DLD1 (cell line): ENCODE data around the gene COQ10A.
"Not testable (repeated sequence)": the region's sequence is repeated elsewhere in the genome, so short reads cannot be mapped to it uniquely, and the experiment has no call there.

Source experiments
- in situ Hi-C: cut with HindIII; loops from 2 replicates; pipeline ENCODE4 v1.10.0; 2017; ENCODE audit warnings: low sequenced_read_pairs

Gene COQ10A

DNA sequence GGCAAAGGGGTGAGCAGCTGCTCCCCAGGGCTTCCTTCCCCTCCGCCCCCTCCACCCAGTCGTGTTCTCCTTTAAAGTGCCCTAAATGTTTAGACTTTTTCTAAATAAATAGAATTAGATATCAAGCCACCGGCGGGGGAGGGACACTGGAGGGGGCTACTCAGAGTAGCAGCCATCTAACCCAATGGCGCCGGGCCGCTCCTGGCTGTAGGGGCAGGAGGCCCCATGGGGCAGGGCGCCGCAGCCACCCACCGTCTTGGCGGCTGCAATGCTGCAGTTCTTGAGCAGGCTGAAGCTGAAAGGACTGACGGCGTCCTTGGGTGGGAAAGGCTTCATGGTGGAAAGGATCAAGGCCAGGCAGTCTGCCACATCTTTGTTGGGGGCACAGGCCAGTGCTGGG lies 23.8 kb upstream of the COQ10A start:
- in situ Hi-C loops: no loop called here

DNA sequence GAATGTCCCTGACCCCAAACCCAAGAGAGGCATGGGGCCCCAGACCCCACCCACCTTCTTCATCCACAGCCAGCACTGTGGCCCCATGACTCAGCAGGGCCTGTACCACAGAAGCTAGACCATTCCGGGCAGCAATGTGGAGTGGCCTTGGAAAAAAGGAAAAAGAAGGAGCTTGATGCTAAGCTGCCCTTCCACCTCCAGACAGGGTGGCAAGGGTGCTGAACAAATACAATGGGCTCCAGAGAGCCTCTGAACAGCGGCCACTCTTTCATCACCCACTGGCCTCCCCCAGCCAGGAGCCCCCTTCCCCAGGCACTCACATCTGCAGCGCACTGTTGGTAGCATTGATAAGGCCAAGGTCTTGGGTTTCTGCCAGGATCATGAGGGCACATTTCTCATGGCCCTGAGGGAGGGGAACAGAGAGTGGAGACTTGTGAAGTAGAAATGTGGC lies 23.0 kb upstream of the COQ10A start:
- in situ Hi-C loops: no loop called here

DNA sequence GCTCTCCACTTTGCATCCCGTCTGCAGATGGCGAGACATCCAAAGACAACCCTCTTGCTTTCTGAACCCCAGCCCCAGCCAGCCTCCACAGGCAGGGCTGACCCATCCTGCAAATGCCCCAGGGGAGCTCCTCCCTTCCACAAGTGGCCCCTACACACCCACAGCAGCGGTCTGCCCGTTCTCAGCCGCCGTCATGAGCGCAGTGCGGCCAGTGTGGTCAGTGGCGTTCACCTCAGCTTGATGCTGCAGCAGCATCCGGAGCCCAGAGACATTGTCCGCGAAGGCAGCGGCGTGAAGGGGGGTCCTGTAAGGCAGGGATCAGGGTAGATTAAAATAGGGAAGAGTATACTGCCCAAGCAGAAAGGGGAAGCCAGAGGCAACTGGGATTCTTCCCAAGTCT lies 22.2 kb upstream of the COQ10A start:
- in situ Hi-C loops: no loop called here

DNA sequence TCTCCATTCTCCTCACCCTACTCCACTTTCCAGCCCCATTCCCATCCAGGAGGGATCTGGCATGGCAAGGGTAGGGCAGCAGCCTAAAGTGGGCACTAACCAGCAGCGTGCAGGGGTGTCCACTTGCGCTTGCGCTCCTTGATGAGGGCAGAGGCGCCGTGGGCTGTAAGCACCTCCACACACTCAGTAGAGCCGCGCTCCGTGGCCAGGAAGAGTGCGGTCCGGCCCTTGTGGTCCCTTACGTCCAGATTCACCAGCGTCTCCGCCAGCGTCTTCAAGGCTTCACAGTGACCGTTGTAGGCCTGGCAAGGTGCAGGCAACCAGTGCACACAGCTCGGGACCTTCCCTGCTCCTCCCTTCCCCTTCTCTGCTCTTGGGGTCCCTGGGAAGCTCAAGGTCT lies 18.8 kb upstream of the COQ10A start:
- in situ Hi-C loops: no loop called here

DNA sequence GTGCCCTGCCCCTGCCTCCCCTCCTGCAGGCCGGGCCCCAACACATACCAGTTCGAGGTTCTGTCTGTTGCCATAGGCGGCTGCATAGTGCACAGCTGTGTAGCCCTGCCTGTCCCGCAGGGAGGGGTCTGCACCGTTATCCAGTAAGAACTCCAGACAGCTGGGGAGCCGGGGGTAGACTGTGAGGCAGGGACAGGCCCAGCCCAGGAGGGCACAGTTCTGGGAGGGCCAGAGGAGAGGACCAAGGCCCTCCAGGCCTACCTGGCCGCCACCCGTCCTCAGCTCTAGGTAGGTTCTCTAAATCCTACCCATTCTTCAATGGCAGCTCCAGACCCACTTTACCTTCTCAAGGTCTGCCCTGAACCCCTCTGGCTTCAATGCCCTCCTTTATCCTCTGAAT lies 18.0 kb upstream of the COQ10A start:
- in situ Hi-C loops: no loop called here

DNA sequence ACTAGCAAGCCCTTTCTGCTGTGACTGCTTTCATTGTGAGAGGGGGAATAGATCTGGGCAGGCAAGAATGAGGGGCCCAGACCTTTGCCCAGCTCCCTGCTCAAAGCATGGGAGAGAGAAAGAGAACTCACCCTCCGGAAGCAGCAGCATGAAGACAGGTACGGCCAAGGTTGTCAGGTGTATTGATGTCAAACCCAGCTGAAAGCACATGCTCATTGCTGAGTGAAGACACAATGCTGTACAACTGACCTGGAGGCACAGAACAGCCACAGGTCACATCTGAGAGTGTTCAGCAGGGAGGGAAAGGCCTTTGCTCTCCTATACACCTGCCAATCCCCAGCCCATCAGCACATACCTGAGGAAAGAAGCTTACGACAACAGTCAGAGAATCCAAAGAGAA lies 14.1 kb upstream of the COQ10A start:
- in situ Hi-C loops: no loop called here

DNA sequence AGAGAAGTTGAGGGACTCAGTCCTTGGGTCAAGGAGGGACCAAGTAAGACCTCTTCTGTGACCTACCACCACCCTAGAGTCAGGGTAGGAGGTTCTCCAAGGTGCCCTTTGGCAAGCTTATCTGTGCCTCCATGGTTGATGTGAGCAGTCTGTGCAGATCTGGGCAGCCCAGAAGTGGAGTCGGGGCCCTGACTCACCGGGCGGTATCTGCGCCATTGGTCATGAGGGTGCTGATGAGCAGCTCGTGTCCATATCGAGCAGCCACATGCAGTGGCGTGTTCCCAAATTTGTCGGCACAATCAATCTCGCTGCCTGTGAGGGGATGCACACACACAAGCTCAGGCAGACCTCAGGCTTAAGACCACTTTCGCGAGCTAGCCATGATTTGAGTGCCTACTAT lies 13.7 kb upstream of the COQ10A start:
- in situ Hi-C loops: no loop called here

DNA sequence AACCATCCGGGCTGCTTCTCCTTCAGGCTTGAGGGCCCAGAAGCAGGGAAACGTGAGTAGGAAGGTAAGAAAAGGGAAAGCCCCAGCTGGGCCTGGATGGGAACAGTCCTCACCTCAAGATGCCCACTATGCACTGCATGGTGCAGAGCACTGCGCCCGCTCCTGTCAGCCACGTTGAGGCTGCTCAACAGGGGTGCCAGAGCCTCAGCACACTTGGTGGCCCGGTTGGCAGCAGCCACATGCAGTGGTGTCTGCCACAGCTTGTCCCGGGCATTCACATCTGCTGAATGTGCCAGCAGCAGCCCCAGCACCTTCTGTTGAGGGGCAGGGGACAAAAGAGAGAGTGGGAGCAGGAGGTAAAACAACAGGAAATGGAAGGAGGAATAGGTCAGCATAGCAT lies 11.1 kb upstream of the COQ10A start:
- in situ Hi-C loops: no loop called here

DNA sequence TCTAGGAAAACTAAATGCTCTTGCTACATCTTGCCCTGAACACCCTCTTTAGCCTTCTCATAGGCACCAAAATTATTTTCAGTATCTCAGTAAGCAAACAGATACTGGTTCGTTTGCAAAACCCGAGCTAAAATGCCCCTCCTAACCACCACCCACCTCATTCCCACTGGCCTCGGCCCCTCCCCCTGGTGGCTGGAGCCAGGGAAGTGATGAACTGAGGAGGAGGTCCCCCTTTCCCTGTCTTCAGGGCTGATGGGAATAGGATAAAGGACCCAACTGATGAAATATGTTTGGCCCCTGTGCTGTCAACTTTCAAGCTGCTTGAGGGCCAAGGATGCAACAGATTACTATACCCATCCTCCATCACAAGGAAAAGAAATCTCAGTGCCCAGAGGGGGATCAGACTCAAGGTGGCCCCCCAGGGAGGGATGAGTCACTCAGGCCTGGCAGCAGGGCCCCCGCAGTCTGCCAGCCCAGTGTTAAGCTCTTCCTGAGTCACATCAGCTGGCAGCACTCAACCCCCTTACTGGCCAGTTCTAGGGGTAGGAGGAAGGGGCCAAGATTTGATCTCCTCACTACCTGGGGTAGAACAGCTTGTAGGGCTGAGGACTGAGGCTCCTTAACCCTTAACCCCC lies 10.3 kb upstream of the COQ10A start:
- in situ Hi-C loops: no loop called here

DNA sequence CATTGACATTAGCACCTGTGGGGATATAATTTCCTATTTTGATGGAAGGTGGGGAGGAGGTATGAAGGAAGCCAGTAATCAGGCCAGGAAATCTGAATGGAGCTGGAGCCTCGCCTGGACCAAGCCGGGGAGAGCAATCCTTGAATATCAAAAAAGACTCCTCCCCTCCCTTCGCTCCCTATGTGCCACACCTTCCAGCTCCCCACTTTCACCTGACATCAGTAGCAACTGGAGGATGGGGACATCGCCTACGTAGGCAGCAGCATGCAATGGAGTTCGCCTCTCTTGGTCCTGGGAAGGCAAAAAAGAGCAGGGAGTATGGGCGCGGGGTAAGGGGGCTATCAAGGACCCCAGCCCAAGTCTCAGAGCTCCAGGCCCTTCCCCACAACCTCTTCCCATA lies 9.7 kb upstream of the COQ10A start:
- in situ Hi-C loops: no loop called here

DNA sequence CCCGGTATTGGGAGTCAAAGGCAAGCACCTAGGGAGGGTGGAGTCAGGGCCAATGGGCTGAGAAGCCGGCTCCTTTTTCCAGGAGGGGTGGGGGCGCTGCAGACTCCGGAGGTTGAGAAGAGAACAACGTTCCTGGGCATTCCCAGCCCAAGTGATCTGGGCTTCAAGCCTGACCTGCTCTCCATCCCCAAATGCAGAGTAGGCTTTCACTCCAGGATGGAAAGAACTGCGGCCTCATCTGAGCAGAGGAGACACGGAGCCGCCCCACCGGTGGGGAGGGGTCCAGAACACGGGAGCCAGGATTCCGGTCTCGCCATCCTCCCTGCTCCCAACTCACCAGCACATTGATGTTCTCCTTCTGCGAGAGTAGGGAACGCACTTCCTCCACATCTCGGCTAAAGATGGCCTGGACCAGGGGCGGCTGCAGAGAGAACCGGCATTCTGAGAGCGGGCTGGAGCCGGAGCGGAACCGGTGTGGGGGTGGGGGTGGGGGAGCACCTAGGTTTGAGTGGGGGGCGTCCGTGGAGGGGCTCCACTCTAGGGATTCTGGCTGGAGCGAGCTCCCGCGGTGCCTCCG lies 9.2 kb upstream of the COQ10A start:
- in situ Hi-C loops: no loop called here

DNA sequence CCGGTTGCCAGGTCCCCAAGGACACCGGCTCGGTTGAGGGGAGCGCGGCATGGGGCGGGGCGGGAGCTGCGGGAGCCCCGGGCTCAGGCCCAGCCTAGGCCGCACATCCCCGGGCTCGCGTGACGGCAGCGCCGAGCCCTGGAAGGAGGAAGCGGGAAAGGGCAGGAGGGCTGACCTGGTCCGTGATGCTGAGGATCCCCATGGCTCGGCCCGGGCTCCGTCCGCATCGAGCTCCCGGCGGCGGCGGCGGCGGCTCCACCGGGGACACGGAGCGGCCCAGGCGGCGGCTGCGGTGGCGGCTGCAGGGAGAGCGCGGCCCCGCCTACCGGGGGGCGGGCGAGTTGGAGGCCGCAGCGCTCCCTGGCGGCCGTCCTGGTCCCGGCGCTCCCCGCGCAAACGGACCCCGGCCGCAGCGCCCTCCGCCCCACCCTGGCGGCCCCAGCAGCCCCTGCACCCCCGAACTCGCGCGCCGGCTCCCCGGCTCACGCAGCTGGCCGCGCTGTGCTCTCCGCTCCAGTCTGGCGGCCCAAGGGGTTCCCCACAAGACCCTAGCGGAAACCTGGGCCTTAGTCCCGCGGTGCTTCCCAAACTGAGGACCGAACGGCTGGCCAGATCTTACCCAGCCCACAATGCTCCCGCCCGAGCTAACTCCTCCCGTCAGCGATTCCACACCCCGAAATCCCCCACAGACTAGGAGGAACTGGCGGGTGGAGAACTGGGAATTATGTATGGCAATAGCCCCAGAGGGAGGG lies 8.5 kb upstream of the COQ10A start, which contains the start of gene ANKRD52:
ANKRD52 (minus strand) TSS at position 317 of the 752 bp plus-strand sequence; CDS start at position 202, 115 bp downstream.
- in situ Hi-C loops: no loop called here

DNA sequence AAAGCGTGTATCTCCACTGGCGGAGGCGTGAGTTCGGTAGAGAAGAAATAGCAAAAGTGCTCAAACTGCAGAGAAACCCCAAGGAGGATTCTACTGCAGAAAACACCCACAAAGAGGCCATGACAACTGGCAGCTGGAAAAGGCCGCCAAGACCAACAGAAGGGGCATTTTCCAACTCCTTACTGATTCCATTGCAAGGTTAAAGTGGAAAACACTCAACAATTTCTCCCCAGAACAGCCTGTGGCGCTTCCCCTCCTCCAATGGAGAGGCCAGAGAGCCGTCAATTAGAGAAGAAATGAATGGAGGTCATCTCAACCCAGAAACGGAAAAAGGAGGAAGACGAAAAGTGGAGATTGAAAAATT lies 7.9 kb upstream of the COQ10A start:
- in situ Hi-C loops: no loop called here

DNA sequence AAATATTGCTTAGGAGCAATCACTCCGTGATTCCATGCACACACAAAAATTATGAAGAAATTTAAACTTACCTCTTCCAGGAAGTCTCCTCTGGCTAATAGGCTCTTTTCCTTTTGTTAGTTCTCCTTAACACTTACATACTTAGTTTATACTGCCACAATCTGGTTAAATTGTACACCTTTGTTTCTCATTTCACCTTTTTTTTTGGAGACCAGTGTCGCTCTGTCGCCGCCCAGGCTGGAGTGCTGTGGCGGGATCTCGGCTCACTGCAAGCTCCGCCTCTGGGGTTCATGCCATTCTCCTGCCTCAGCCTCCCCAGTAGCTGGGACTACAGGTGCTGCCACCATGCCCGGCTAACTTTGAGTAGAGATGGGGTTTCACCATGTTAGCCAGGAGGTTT lies 6.4 kb upstream of the COQ10A start:
- in situ Hi-C loops: no loop called here

DNA sequence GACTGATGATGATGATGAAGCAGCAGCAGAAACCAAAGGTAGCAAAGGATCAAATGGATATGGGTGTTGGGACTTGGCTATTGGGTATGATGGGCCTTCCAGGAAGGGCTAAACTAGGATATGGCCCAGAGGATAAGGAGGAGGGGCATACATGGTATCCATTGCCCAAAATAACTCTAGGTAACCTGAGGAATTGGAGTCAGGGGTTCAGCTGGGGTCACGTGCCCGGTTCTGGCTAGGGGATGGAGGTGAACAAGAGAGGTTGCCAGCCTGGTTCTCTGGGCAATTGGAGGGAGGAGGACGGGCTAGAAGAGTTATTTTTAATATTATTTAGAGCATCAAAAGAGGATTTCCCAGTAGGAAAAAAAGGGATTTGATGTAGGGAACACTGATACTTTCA lies 5.8 kb upstream of the COQ10A start:
- in situ Hi-C loops: no loop called here

DNA sequence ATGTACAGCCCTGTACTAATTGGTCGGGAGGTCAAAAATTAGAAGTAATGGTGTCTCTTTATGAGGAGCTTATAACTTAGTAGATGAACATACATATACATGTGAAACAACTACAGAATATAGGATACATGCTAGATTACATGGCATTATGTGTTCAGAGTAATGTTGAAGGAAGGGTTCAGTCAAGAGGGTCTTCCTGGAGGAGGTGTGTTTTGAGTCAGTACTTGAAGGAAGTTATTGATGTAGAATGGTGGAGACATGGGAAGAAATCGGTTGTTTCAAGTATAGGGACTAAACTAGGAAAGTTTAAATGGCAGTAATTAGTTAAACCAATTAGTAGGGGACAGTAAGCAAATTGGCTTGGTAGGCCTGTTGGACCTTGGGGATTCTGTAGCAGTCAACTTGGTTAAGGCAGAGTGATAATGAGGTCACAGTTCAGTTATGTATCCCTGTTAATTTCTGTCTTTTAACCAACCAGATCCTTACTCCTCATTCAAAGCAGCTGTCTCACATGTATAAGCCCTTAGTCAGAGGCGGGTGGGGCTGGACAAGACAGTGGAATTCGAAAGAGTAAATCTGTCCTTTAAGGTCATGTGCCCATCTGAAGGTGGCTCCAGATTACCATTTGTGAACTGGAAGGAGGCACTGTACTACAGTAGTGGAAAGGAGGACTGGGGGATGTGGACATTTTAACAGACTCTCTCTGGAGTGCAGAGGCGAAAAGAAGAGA lies 5.1 kb upstream of the COQ10A start:
- in situ Hi-C loops: no loop called here

DNA sequence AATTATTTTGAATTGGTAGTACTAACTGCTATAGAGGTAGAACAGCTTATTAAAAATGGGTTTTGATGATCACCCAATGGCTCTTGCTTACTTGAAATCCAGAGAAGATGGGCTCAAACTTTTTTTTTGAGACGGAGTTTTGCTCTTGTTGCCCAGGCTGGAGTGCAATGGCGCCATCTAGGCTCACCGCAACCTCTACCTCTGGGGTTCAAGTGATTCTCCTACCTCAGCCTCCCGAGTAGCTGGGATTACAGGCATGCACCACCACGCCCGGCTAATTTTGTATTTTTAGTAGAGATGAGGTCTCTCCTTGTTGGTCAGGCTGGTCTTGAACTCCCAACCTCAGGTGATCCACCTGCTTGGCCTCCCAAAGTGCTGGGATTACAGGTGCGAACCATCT lies 3.8 kb upstream of the COQ10A start:
- in situ Hi-C loops: not testable (repeated sequence)

DNA sequence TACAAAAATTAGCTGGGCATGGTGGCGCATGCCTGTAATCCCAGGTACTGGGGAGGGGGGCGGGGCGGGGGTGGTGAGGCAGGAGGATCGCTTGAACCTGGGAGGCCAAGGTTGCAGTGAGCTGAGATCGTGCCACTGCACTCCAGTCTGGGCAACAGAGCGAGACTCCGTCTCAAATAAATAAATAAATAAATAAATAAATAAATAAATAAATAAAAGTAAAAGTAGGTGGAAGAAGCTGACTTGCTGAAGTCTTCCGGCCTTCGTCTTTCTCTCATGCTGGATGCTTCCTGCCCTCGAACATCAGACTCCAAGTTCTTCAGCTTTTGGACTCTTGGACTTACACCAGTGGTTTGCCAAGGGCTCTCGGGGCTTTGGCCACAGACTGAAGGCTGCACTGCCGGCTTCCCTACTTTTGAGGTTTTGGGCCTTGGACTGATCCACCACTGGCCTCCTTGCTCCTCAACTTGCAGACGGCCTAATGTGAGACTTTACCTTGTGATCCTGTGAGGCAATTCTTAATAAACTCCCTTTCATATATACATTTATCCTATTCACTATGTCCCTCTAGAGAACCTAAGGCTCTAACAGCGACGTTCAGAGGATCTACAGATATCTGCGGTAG lies 562 bp upstream of the COQ10A start:
- in situ Hi-C loops: not testable (repeated sequence)

DNA sequence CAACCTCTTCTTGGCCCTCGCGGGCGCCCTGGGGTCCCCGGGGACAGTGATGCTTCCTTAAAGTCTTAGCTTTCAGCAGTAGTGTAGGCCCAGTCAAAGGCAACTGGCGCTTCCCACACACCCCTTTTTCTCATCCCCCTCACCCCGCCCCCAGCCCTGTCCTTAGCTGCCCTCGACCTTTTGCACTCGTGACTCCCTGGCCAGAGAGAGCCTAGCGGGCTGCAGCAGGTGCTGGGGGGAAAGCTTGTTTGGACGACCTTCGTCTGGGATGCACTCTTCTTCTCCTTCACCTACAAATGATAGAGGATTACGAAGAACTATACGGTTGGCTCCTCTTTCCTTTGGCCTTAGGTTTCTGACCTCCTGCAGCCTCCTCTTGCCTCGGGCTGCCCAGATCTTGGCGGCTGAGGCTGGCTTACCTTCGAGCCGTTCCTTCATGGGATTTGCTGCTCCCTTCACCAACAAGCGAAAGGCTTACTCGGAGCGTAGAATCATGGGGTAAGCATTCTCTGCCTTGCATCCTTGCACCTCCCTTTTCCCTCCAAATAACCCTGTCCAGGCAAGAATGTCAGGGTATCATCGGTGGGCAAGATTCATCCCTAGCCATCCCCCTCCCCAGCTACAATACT lies 815 bp downstream of the COQ10A start:
- in situ Hi-C loops: no loop called here

DNA sequence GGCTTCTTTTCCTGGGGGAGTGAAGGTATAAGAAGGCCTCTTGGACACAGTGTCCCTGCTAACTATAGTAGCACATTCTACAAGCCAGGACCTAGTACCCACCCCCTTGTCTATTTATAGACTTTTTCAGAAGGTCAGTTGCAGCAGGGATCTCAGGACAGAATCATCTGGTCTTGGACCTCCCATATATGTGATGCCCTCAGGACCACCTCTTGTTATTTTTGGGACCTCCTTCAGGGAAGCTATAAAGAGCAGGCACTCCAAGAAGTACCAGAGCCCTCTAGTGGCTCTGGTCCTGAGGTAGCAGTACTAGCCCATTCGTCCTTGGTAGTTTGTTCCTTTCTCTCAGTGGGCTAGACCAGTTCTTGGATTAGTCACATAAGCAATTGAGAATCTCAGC lies 4.3 kb downstream of the COQ10A start:
- in situ Hi-C loops: no loop called here

DNA sequence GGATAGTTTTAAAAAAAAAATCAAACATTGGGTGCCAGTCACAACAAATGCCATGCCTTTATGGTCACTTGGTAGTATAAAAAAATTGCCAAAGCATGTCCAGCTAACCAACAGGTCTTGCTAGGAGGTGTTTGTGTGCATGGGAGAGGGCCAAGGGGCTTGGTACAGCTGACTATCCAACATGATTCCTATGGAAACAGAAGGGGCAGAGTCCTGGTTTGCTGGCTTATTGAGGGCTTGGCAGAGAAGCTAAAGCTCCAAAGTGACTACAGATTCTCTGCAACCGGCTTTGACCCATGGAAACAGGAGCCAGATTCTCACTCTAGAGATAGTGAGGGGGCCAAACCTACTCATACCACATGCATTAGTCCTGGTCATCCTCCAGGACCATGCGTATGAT lies 5.7 kb downstream of the COQ10A start:
- in situ Hi-C loops: not testable (repeated sequence)
